ENCODE measurements around the gene SDK1.

DNA sequence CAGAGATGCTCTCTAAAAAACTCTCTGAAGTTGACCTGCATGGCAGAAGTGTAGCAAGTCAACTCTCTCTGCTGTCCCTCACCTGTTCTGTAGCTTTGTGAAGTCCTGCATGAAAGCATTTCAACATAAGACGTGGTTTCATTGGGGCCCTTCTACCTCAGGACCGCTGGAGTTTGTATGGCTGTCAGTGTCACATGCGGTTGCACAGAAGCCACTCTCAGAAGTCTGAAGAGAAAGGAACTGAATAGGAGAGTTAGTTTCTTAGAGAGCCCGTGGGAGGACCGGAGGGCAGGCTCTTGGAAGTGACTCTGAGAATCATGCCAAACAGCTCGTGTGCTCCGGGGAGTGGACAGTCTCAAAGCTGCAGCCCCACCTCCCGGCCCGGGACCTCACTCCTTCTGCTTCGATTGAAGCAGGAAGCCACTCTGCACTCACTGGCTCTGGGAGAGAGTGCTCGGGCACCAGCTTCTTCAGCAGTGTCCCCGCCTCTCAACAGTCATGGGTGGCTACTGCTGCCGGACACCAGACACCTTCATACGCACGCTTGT is 486.7 kb downstream of the SDK1 start:
- TF ChIP-seq, protein P1, sequence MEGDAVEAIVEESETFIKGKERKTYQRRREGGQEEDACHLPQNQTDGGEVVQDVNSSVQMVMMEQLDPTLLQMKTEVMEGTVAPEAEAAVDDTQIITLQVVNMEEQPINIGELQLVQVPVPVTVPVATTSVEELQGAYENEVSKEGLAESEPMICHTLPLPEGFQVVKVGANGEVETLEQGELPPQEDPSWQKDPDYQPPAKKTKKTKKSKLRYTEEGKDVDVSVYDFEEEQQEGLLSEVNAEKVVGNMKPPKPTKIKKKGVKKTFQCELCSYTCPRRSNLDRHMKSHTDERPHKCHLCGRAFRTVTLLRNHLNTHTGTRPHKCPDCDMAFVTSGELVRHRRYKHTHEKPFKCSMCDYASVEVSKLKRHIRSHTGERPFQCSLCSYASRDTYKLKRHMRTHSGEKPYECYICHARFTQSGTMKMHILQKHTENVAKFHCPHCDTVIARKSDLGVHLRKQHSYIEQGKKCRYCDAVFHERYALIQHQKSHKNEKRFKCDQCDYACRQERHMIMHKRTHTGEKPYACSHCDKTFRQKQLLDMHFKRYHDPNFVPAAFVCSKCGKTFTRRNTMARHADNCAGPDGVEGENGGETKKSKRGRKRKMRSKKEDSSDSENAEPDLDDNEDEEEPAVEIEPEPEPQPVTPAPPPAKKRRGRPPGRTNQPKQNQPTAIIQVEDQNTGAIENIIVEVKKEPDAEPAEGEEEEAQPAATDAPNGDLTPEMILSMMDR (conservative IDR thresholded peaks at IDR 0.05; ENCODE audit: low read length) = no peak
- TF ChIP-seq EZH2phosphoT487 (IDR thresholded peaks at IDR 0.05; ENCODE audit: borderline replicate concordance, low read depth, low read length) = no peak

Measured in OCI-LY7 (cell line).